Cardiac muscle cell (in vitro differentiated cells and primary cell): ENCODE data around the gene DZIP3. TPM values are rescaled to one million over a fixed set of nuclear protein-coding genes. Genes with fewer than 3 reads are reported as not detected.

Source experiments
- DNase-seq, 2 donors: peaks; one replicate each; pipeline versions ENCODE4 v3.0.0 to v3.0.0-alpha.2; 2010 to 2017; ENCODE audit warnings: low read depth in 1 of 2, low spot score in 1 of 2
- H3K27ac ChIP-seq: fragments of 200-600 bp; sonication (generic); 2 replicates; pipeline ENCODE4 v1.5.1; 2016
- H3K27me3 ChIP-seq: fragments of 200-600 bp; sonication (generic); 2 replicates; pipeline ENCODE4 v1.6.0; 2016; ENCODE audit warnings: control low read depth
- H3K36me3 ChIP-seq: fragments of 200-600 bp; sonication (generic); 2 replicates; pipeline ENCODE4 v1.5.1; 2016; ENCODE audit warnings: control low read depth
- H3K4me1 ChIP-seq: fragments of 200-600 bp; sonication (generic); 2 replicates; pipeline ENCODE4 v1.8.1; 2017; ENCODE audit warnings: low read depth, mild to moderate bottlenecking, mixed run types
- H3K4me3 ChIP-seq: fragments of 200-600 bp; sonication (generic); 2 replicates; pipeline ENCODE4 v1.5.1; 2016; ENCODE audit warnings: mild to moderate bottlenecking
- H3K9me3 ChIP-seq: fragments of 200-600 bp; sonication (generic); 2 replicates; pipeline ENCODE4 v1.5.1; 2017; ENCODE audit warnings: low read depth, mild to moderate bottlenecking, control low read depth
- CTCF ChIP-seq: IDR thresholded peaks from 2 replicates; pipeline ENCODE4 v1.5.1; 2012; ENCODE audit warnings: low read depth, mild to moderate bottlenecking, low read length
- polyA plus RNA-seq: library from polyadenylated mRNA; unstranded; fragments of >200 nt; fragmentation: Nextera tagmentation; extraction: Ambion mirVana; gene quantifications from 2 replicates; pipeline ENCODE4 v1.2.1, GENCODE V29; 2016
- total RNA-seq: library from RNA; depleted of rRNA; stranded (reverse); fragments of >200 nt; gene quantifications from 2 replicates; pipeline ENCODE4 v1.2.3, GENCODE V29; 2016

DZIP3 gene
- total and polyA plus RNA-seq, 2 experiments from 2014 or later = 27.6 to 31.2 TPM

- no peaks in the 10 kb centered on the region for H3K36me3 ChIP-seq
- no peaks in the 10 kb centered on the region for H3K27me3 ChIP-seq
- no peak overlapping the region for H3K27ac ChIP-seq
- H3K9me3 ChIP-seq = no peaks in the 10 kb centered on the region
- H3K4me1 ChIP-seq = peaks cover 4% of the 10 kb centered on the region
- TF ChIP-seq CTCF = no peak
- DNase-seq = no peak
- H3K4me3 ChIP-seq = no peak overlapping the region
These were observed 40.6 kb upstream of the DZIP3 start for GRCh38 chr3:108548886-108549285.

GRCh38 chr3:108552267-108553159, 37.0 kb upstream of the DZIP3 start:
- no peaks in the 10 kb centered on the region for H3K9me3 ChIP-seq
- peak; percentile 46 for TF ChIP-seq CTCF
- no peak overlapping the region for H3K4me3 ChIP-seq
- no peaks in the 10 kb centered on the region for H3K36me3 ChIP-seq
- peak; percentile 63 to 74 for DNase-seq
- H3K27me3 ChIP-seq = no peaks in the 10 kb centered on the region
- H3K4me1 ChIP-seq = peaks cover 30% of the 10 kb centered on the region
- H3K27ac ChIP-seq = peak overlapping the region; percentile 6

- no peak overlapping the region for H3K4me3 ChIP-seq
- H3K36me3 ChIP-seq = no peaks in the 10 kb centered on the region
- H3K27me3 ChIP-seq = no peaks in the 10 kb centered on the region
- peak overlapping the region; percentile 77 for H3K27ac ChIP-seq
- no peaks in the 10 kb centered on the region for H3K9me3 ChIP-seq
- no peak for DNase-seq
- peaks cover 30% of the 10 kb centered on the region for H3K4me1 ChIP-seq
- no peak for TF ChIP-seq CTCF
These were observed 35.3 kb upstream of the DZIP3 start for GRCh38 chr3:108554229-108554628.

GRCh38 chr3:108554913-108555571, 34.5 kb upstream of the DZIP3 start:
- H3K36me3 ChIP-seq = peaks cover 4% of the 10 kb centered on the region

More at GRCh38 chr3:108554913-108555571, 34.5 kb upstream of the DZIP3 start:
- H3K27me3 ChIP-seq = no peaks in the 10 kb centered on the region
- H3K9me3 ChIP-seq = no peaks in the 10 kb centered on the region
- no peak overlapping the region for H3K4me3 ChIP-seq
- H3K4me1 ChIP-seq = peaks cover 30% of the 10 kb centered on the region
- TF ChIP-seq CTCF = no peak
- peak overlapping the region; percentile 77 for H3K27ac ChIP-seq
- peak in 1 of 2 donors; percentile 47 for DNase-seq
